HCT116 (cell line): Measurements from ENCODE around the gene SLAIN2. TPM values are rescaled to one million over a fixed set of nuclear protein-coding genes. Genes with fewer than 3 reads are reported as not detected.

ENCODE experiments used
- ATAC-seq: fragments of 200-7000 bp; cut with Tn5 transposase; 2 replicates; pipeline ENCODE4 v1.9.1; 2020; ENCODE audit warnings: mild to moderate bottlenecking, moderate library complexity
- BruUV-seq: library from RNA; stranded (reverse); fragments of 400-500 nt; replicated peaks from 2 replicates; lab custom pipeline; 2021; lab: Mats Ljungman, UMichigan
- CTCF ChIA-PET: fragments of 300-600 bp; sonication (Branson Sonifier 250); formaldehyde crosslinking; loops from one replicate; lab custom pipeline; 2021; ENCODE audit warnings: antibody characterized with exemption; lab: Charles Lee
- POLR2A ChIA-PET: fragments of 300-600, 350-600 bp; sonication (Branson Sonifier 250); formaldehyde crosslinking; loops from one replicate; lab custom pipeline; 2021; ENCODE audit warnings: antibody characterized with exemption; lab: Charles Lee
- RAD21 ChIA-PET, 2 experiments: fragments of 300-600 bp; sonication (Branson Sonifier 250); formaldehyde crosslinking; loops; one replicate each; lab custom pipeline; 2023; ENCODE audit warnings: low total read pairs in 2 of 2; ENCODE audit not compliant: uncharacterized antibody in 2 of 2, unreplicated experiment in 2 of 2, low non-redundant PET in 1 of 2; lab: Charles Lee
- DNase-seq: peaks from one replicate; pipeline ENCODE4 v3.0.0-alpha.2; 2010; ENCODE audit warnings: low read depth, low spot score
- H2AFZ ChIP-seq: fragments of 200-600 bp; shearing (Covaris generic), sonication (generic); 2 replicates; pipeline ENCODE4 v1.6.1; 2017; ENCODE audit warnings: low read depth, mixed run types, mixed read lengths, antibody characterized with exemption, low read length; ENCODE audit not compliant: poor library complexity, severe bottlenecking
- H3K27ac ChIP-seq: 2 replicates; pipeline ENCODE4 v1.5.1; 2012; ENCODE audit warnings: low read depth, low read length
- H3K27me3 ChIP-seq: fragments of 200-600 bp; sonication (generic); 2 replicates; pipeline ENCODE4 v1.6.1; 2016; ENCODE audit warnings: mixed run types, low read length, mixed read lengths; ENCODE audit not compliant: insufficient read depth
- H3K36me3 ChIP-seq, 2 experiments: fragments of 200-500 bp in 1 of 2; fragments of 200-600 bp in 1 of 2; sonication (Bioruptor generic) in 1 of 2; sonication (generic) in 1 of 2; 2 replicates each; pipeline versions ENCODE4 v1.5.1 to v1.6.1; 2014 to 2016; ENCODE audit warnings: low read length in 2 of 2, inconsistent platforms in 1 of 2, mixed read lengths in 1 of 2, mixed run types in 1 of 2; ENCODE audit not compliant: insufficient read depth in 2 of 2, control insufficient read depth in 1 of 2
- H3K4me1 ChIP-seq, 2 experiments: fragments of 200-600 bp in 1 of 2; sonication (generic) in 1 of 2; 2 replicates each; pipeline versions ENCODE4 v1.5.1 to v1.6.1; 2012 to 2017; ENCODE audit warnings: low read length in 2 of 2, inconsistent platforms in 1 of 2, mild to moderate bottlenecking in 1 of 2, mixed read lengths in 1 of 2, mixed run types in 1 of 2, moderate library complexity in 1 of 2; ENCODE audit not compliant: insufficient read depth in 2 of 2, control insufficient read depth in 1 of 2
- H3K4me2 ChIP-seq: fragments of 200-600 bp; sonication (generic); 2 replicates; pipeline ENCODE4 v1.6.1; 2017; ENCODE audit warnings: mixed run types, low read length, mixed read lengths
- H3K4me3 ChIP-seq, 2 experiments: fragments of 200-600 bp in 1 of 2; sonication (generic) in 1 of 2; replicated peaks in 1 of 2; 2 replicates each; pipeline ENCODE4 v1.5.1; 2011 to 2016; ENCODE audit warnings: low read length in 2 of 2, control low read depth in 1 of 2, low read depth in 1 of 2, mild to moderate bottlenecking in 1 of 2, mixed read lengths in 1 of 2, mixed run types in 1 of 2
- H3K79me2 ChIP-seq: fragments of 200-600 bp; sonication (generic); 2 replicates; pipeline ENCODE4 v1.6.1; 2017; ENCODE audit warnings: mild to moderate bottlenecking, mixed run types, low read length, moderate library complexity, mixed read lengths; ENCODE audit not compliant: insufficient read depth
- H3K9ac ChIP-seq: fragments of 200-600 bp; sonication (generic); 2 replicates; pipeline ENCODE4 v1.6.1; 2016; ENCODE audit warnings: low read length, mixed read lengths
- H3K9me2 ChIP-seq: fragments of 200-600 bp; sonication (generic), shearing (Covaris generic); 2 replicates; pipeline ENCODE4 v1.6.1; 2017; ENCODE audit warnings: mixed run types, mild to moderate bottlenecking, moderate library complexity; ENCODE audit not compliant: insufficient read depth
- H3K9me3 ChIP-seq, 2 experiments: fragments of 200-500 bp in 1 of 2; fragments of 200-600 bp in 1 of 2; sonication (Bioruptor generic) in 1 of 2; sonication (generic) in 1 of 2; 2 replicates each; pipeline ENCODE4 v1.6.1; 2014 to 2017; ENCODE audit warnings: low read length in 2 of 2, mixed read lengths in 2 of 2, inconsistent platforms in 1 of 2, low read depth in 1 of 2, mild to moderate bottlenecking in 1 of 2, mixed run types in 1 of 2, moderate library complexity in 1 of 2; ENCODE audit not compliant: control insufficient read depth in 1 of 2, insufficient read depth in 1 of 2
- H4K20me1 ChIP-seq: fragments of 200-600 bp; sonication (generic), shearing (Covaris generic); 2 replicates; pipeline ENCODE4 v1.6.1; 2017; ENCODE audit warnings: mixed run types, mild to moderate bottlenecking, moderate library complexity; ENCODE audit not compliant: insufficient read depth
- POLR2A ChIP-seq: IDR thresholded peaks from 2 replicates; pipeline ENCODE4 v1.7.0; 2011; ENCODE audit warnings: borderline replicate concordance; ENCODE audit not compliant: insufficient read depth, insufficient read length; ENCODE audit errors: extremely low read depth
- POLR2AphosphoS5 ChIP-seq: IDR thresholded peaks from 2 replicates; pipeline ENCODE4 v1.6.1; 2011; ENCODE audit warnings: mild to moderate bottlenecking, low read depth, low read length, moderate library complexity
- YY1 ChIP-seq: IDR thresholded peaks from 2 replicates; pipeline ENCODE4 v1.6.1; 2011; ENCODE audit warnings: low read length, low read depth, moderate library complexity, mild to moderate bottlenecking; ENCODE audit not compliant: insufficient replicate concordance; ENCODE audit errors: extremely low read depth
- intact Hi-C: fragments of 100-400 bp; cut with micrococcal nuclease; formaldehyde crosslinking; loops from 2 replicates; pipeline ENCODE4 v1.10.0; 2022
- total RNA-seq: library from RNA; stranded (reverse); gene quantifications from one replicate; pipeline ENCODE4 v1.2.1, GENCODE V29; 2021; ENCODE audit not compliant: unreplicated experiment
- TF ChIP-seq, protein P1 (sequence below): IDR thresholded peaks from 2 replicates; pipeline ENCODE4 v1.6.1; 2012
- TF ChIP-seq, protein P2 (sequence below): IDR thresholded peaks from 2 replicates; pipeline ENCODE4 v1.6.1; 2011; ENCODE audit warnings: mild to moderate bottlenecking, low read length, moderate library complexity; ENCODE audit not compliant: insufficient replicate concordance; ENCODE audit errors: extremely low read depth

SLAIN2 gene
- total RNA-seq, 1 experiment from 2014 or later, result 50.3 TPM

DNA sequence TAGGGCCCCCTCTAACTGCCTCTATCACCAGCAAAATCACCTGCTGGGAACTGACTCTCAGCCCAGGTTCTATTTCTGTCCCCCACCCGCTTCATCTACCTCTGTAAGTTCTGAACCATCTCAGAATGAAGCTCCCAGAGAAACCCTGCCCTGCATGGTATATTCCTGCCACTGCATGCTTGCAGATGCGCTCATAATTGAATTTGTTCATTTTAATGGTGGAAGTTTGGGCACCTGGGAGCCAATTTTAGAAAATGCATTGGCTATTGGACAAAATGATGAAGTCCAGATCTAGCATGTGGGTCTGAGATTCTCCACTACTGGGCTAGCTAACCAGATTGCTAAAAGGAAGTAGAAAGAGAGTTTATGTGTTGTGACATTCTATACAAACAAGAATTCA, 113.3 kb downstream of the SLAIN2 start:
- H3K4me3 ChIP-seq, result no peak overlapping the region
- intact Hi-C loops, result loop anchor here (2.0 kb wide), 1 partner anchor 88 kb away; no protein-coding TSS in a partner anchor

DNA sequence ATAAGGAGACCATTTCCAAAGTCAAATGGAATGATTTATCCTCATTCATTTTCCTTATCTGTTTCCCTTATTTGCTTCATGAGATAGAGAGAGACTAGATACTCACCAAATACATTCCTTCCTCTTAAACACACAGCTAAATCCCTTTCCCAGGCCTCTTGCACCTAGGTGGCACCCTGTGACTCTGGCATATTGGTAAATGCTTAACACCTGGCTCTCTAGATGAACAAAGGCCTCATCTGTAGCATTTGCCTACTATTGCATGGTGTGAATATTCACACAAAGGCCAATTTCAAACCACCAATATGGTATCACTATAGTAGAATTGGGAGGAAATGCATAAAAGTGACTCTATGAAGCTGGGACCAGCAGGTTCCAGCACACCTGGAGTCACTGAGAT, 119.7 kb downstream of the SLAIN2 start:
- no peaks in the 10 kb centered on the region for H3K27me3 ChIP-seq
- intact Hi-C loops, result no loop called here
- H4K20me1 ChIP-seq, result no peaks in the 10 kb centered on the region
- no peak overlapping the region for H3K9ac ChIP-seq
- DNase-seq, result no peak
- H3K36me3 ChIP-seq, result no peaks in the 10 kb centered on the region
- CTCF ChIA-PET, result no interaction called here
- no peaks in the 10 kb centered on the region for H3K79me2 ChIP-seq
- RAD21 ChIA-PET, result no interaction called here
- POLR2A ChIA-PET, result no interaction called here
- ATAC-seq, result no peak
- peaks cover 0 to 6% of the 10 kb centered on the region in 2 experiments; a peak in 1 of 4 replicates for H3K4me1 ChIP-seq
- no TSS peak for BruUV-seq
- H3K4me3 ChIP-seq, result no peak overlapping the region
- H3K4me2 ChIP-seq, result no peak overlapping the region
- no peak overlapping the region for H3K27ac ChIP-seq
- H2AFZ ChIP-seq, result no peak overlapping the region
- no peaks in the 10 kb centered on the region for H3K9me3 ChIP-seq
- TF ChIP-seq POLR2A, result no peak
- TF ChIP-seq, protein P1, sequence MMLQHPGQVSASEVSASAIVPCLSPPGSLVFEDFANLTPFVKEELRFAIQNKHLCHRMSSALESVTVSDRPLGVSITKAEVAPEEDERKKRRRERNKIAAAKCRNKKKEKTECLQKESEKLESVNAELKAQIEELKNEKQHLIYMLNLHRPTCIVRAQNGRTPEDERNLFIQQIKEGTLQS, result no peak
- TF ChIP-seq, protein P2, sequence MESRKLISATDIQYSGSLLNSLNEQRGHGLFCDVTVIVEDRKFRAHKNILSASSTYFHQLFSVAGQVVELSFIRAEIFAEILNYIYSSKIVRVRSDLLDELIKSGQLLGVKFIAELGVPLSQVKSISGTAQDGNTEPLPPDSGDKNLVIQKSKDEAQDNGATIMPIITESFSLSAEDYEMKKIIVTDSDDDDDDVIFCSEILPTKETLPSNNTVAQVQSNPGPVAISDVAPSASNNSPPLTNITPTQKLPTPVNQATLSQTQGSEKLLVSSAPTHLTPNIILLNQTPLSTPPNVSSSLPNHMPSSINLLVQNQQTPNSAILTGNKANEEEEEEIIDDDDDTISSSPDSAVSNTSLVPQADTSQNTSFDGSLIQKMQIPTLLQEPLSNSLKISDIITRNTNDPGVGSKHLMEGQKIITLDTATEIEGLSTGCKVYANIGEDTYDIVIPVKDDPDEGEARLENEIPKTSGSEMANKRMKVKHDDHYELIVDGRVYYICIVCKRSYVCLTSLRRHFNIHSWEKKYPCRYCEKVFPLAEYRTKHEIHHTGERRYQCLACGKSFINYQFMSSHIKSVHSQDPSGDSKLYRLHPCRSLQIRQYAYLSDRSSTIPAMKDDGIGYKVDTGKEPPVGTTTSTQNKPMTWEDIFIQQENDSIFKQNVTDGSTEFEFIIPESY, result no peak
- no peak for TF ChIP-seq YY1
- TF ChIP-seq, all 23 proteins: peak for 0
- no peaks in the 10 kb centered on the region for H3K9me2 ChIP-seq

More for the DNA sequence above, 113.3 kb downstream of the SLAIN2 start:
- ATAC-seq (no peak), DNase-seq (no peak)
- no peaks in the 10 kb centered on the region for H3K36me3 ChIP-seq
- H3K27me3 ChIP-seq, result no peaks in the 10 kb centered on the region
- H3K27ac ChIP-seq, result no peak overlapping the region
- TF ChIP-seq POLR2AphosphoS5, result no peak
- H3K9me3 ChIP-seq, result no peaks in the 10 kb centered on the region
- RAD21 ChIA-PET, result no interaction called here
- no peak overlapping the region for H3K9ac ChIP-seq
- H2AFZ ChIP-seq, result no peak overlapping the region
- H3K9me2 ChIP-seq, result no peaks in the 10 kb centered on the region
- no peaks in the 10 kb centered on the region for H3K79me2 ChIP-seq
- H3K4me2 ChIP-seq, result no peak overlapping the region
- no peaks in the 10 kb centered on the region for H4K20me1 ChIP-seq
- H3K4me1 ChIP-seq, result no peaks in the 10 kb centered on the region
- POLR2A ChIA-PET, result no interaction called here
- BruUV-seq, result no TSS peak
- CTCF ChIA-PET, result no interaction called here
